HG02571 (cell line): ENCODE measurements around the gene DNAJC5G.
"Not testable (repeated sequence)": the region's sequence is repeated elsewhere in the genome, so short reads cannot be mapped to it uniquely, and the experiment has no call there.

ENCODE experiments used
- ATAC-seq: cut with Tn5 transposase; IDR thresholded peaks from one replicate; pipeline ENCODE4 v1.9.1; 2021; ENCODE audit warnings: mild to moderate bottlenecking, moderate library complexity; ENCODE audit not compliant: unreplicated experiment

DNAJC5G gene

DNA sequence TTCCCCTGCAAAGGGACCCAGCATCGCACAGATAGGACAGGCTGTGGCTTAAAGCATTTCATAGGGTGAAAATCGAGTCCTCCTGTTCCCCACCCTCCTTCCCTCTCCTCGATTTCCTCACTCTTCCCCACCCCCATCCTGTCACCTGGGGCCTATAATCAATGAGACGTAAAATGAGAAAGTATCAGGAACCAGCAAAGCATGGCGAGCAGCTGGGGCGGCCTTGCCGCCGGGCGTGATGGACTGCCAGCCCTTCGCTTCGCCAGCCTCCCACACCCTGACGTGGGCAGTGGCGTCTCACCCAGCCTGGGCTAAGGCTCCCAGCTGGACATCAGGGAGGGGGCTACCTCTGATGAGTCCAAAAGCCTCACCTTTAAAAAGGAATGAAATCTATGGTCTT is 23.5 kb upstream of the DNAJC5G start:
- no peak for ATAC-seq

GRCh38 chr2:27255187-27255586 is 20.0 kb upstream of the DNAJC5G start:
- no peak for ATAC-seq

GRCh38 chr2:27255660-27256059 is 19.6 kb upstream of the DNAJC5G start:
- ATAC-seq, result no peak

DNA sequence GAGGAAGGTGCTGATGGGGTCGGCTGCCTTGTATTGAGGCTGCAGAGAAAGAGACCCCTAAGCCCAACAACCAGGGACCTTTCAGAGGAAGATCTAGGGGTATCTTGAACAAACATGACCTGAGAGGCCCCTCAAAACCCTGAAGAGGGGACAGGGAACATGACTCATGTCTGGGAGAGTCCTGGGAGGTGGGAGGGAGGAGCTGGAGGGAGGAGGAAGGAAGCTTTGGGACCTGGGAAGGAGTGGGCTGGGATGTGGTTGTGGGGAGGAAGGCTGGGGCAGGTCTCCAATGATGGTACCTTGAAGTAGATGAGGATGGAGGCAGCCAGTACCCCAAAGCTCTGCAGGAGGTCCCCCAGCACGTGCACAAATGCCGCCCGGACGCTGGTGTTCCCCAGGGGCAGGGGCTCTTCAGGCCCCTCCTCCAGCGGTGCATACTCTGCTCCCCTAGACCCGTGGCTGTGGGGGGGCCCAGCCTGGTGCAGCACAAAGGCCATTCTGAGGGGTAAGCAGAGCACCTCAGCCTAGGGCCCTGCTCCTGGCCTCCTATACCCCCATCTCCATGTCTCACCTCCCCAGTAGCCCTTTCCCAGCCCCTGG is 18.3 kb upstream of the DNAJC5G start:
- ATAC-seq, result no peak

GRCh38 chr2:27258051-27258450 is 17.2 kb upstream of the DNAJC5G start:
- no peak for ATAC-seq

GRCh38 chr2:27261241-27261925 is 13.8 kb upstream of the DNAJC5G start:
- ATAC-seq, result no peak

DNA sequence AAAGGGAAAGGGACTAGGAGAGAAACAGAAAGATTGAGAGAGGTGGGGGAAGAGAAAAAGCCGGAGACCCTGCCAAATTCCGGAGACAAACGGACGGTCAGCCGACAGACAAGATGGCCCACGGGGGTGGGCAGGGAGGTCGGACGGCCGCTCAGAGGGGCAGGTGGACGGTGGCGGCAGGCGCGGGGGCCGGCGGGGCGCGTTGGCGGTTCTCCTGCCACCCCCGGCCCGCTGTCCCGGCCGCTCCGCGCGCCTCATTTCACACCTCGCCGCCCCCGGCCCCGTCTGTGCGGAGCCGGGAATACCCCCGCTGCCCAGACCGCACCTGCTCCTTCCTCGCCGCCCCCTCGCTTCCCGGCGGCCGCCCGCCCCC is 13.3 kb upstream of the DNAJC5G start:
- ATAC-seq, result no peak

GRCh38 chr2:27262379-27263286 is 12.6 kb upstream of the DNAJC5G start, which contains the start of gene SLC30A3:
Gene SLC30A3, minus strand, starts transcription at chr2:27263047. Its CDS starts 141 bp downstream, at chr2:27262906.
- ATAC-seq, result no peak

DNA sequence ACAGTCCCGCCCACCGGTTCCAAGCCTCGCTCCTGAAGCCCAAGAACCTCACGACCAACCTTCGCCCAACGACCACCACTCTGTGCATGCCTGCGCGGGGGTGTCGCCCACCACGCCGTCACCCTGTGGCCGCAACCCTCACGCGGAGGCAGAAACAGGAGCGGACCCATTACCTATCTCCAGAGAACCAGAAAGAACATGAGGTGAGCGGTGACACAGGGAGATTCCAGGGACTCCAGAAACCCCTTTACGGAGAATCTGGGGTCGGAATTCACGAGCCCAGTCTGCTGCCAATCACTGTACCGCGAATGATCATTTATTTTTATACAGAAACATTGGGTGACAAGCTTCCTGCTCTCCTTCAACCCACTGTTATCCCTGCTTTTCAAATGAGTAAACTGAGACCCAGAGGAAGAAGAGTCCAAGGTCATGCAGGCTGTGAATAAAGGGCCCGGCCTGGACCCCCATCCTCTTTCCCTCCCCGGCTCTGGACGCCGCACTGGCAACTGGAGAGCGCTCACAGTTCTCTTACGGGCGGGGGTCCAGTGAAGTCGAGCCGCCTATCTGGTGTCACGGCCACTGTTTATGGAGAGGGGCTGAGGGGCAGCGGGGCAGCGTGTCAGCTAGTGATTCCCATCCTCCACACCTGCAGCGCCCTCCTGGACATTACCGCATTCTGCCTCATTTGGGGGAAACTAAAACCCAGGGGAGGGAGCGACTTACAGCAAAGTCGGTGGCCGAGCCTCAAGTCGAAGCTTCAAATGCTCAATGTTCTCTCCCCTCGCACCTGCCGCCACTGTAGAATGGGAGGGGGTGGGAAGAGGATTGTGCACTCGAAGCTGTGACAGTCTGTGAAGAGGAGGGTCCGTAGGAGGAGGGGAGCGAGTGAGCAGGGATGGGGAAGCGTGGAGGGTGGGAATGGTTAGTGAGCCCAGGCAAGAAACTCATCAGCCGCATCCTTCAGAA is 11.7 kb upstream of the DNAJC5G start:
- ATAC-seq, result no peak

- no peak for ATAC-seq
These were observed 10.9 kb upstream of the DNAJC5G start for GRCh38 chr2:27264253-27264752.

- no peak for ATAC-seq
These were observed 10.3 kb upstream of the DNAJC5G start for GRCh38 chr2:27264753-27265535.

GRCh38 chr2:27265536-27265870 is 9.7 kb upstream of the DNAJC5G start:
- ATAC-seq, result no peak

GRCh38 chr2:27268296-27268695 is 6.9 kb upstream of the DNAJC5G start:
- ATAC-seq, result not testable (repeated sequence)

- ATAC-seq, result no peak
These were observed 5.1 kb upstream of the DNAJC5G start for GRCh38 chr2:27270131-27270530.

GRCh38 chr2:27270670-27271069 is 4.6 kb upstream of the DNAJC5G start:
- no peak for ATAC-seq

DNA sequence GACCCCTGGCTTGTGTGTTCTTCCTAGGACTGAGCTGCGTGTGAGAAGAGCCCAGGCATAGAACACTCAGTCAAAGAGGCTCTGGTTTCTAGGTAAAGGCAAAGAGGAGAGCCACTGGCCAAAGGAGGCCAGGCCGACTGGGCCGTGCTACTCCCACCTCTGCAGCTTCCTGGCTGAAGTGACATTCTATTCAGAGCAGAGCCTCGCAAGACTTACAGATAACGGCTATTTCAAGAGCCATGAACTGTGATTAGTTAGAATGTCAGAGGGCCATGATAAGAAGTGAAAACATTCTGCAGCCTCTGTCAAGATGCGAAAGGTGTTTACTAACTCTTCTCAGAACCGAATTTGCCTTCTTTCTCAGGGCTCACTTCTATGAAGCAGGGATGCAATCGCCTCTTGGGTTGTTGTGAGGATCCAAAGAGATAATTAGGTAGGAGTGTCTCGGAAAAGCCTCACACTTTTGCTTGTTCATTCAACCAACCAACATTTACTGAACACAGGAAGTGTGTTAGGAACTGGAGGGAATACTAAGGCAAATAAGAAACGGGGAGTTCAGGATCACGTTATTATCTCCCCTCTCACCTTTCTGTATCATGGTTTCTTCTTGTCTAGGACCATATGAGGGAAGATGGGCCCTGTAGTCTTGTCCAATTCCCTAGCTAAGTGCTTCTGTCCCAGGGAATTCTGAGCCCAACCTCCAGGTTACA is 3.4 kb upstream of the DNAJC5G start:
- no peak for ATAC-seq

GRCh38 chr2:27272537-27273522 is 2.4 kb upstream of the DNAJC5G start:
- ATAC-seq, result not testable (repeated sequence)

GRCh38 chr2:27278010-27278409 is 2.8 kb downstream of the DNAJC5G start:
- no peak for ATAC-seq
